Fibroblast of skin of right quadriceps (primary cell): ENCODE measurements around the gene TMEM69.
"Not testable (repeated sequence)": the region's sequence is repeated elsewhere in the genome, so short reads cannot be mapped to it uniquely, and the experiment has no call there.

Experiments
- DNase-seq: peaks from one replicate; pipeline ENCODE4 v3.0.0-alpha.2; 2013

Gene TMEM69

GRCh38 chr1:45739641-45740156 is 51.7 kb downstream of the TMEM69 start:
- DNase-seq: not testable (repeated sequence)
